NOMO-1 treated with DMSO at 0.1 percent for 48 hours (cell line): ENCODE results near the gene ATP8B4.

Source experiments
- DNase-seq: peaks from one replicate; lab custom pipeline; 2025; ENCODE audit not compliant: unreplicated experiment; lab: John Stamatoyannopoulos, UW

Gene ATP8B4

GRCh38 chr15:50141856-50142255, 22.8 kb upstream of the ATP8B4 start:
- DNase-seq, result no peak

- DNase-seq, result no peak
These were observed 21.9 kb upstream of the ATP8B4 start for GRCh38 chr15:50140983-50141382.

- DNase-seq, result no peak
These were observed 21.1 kb upstream of the ATP8B4 start for GRCh38 chr15:50140098-50140497.

- no peak for DNase-seq
These were observed 19.4 kb upstream of the ATP8B4 start for GRCh38 chr15:50138391-50138790.

- no peak for DNase-seq
These were observed 18.9 kb upstream of the ATP8B4 start for GRCh38 chr15:50137893-50138292.

- DNase-seq, result peak; percentile 50
These were observed 18.3 kb upstream of the ATP8B4 start for GRCh38 chr15:50137330-50137761.

GRCh38 chr15:50135031-50135551, 16.1 kb upstream of the ATP8B4 start:
- DNase-seq, result no peak

GRCh38 chr15:50134524-50135024, 15.5 kb upstream of the ATP8B4 start:
- DNase-seq, result peak; percentile 87

- peak; percentile 85 for DNase-seq
These were observed 13.4 kb upstream of the ATP8B4 start for GRCh38 chr15:50132251-50132984.

GRCh38 chr15:50131617-50132016, 12.6 kb upstream of the ATP8B4 start:
- no peak for DNase-seq

- peak; percentile 55 for DNase-seq
These were observed 9.2 kb upstream of the ATP8B4 start for GRCh38 chr15:50128266-50128665.

GRCh38 chr15:50127255-50127777, 8.3 kb upstream of the ATP8B4 start:
- DNase-seq, result no peak

GRCh38 chr15:50126072-50126471, 7.0 kb upstream of the ATP8B4 start:
- no peak for DNase-seq

GRCh38 chr15:50124631-50125030, 5.6 kb upstream of the ATP8B4 start:
- DNase-seq, result no peak

GRCh38 chr15:50123861-50124557, 5.0 kb upstream of the ATP8B4 start:
- DNase-seq, result no peak

- DNase-seq, result no peak
These were observed 1.7 kb upstream of the ATP8B4 start for GRCh38 chr15:50120729-50121128.

GRCh38 chr15:50117431-50118027, 1.5 kb downstream of the ATP8B4 start:
- no peak for DNase-seq

GRCh38 chr15:50116477-50116876, 2.6 kb downstream of the ATP8B4 start:
- DNase-seq, result peak; percentile 88

GRCh38 chr15:50113992-50114780, 4.8 kb downstream of the ATP8B4 start:
- DNase-seq, result peak; percentile 90

- peak; percentile 51 for DNase-seq
These were observed 5.9 kb downstream of the ATP8B4 start for GRCh38 chr15:50113187-50113505.
